Esophagus mucosa (tissue), 1 donor: ENCODE measurements around the gene MGAT5. TPM values are rescaled to one million over a fixed set of nuclear protein-coding genes. Genes with fewer than 3 reads are reported as not detected.

ENCODE experiments used
- ATAC-seq: fragments of 200-7000 bp; cut with Tn5 transposase; one replicate; pipeline ENCODE4 v1.9.1; 2020
- total RNA-seq: library from RNA; stranded (reverse); gene quantifications from one replicate; pipeline ENCODE4 v1.2.4, GENCODE V29; 2023
- donor health status: DM: yes; HTN: yes; CAD: no.

MGAT5 gene
- total RNA-seq, 1 donor from 2014 or later: 23.6 TPM

- no peak for ATAC-seq
These were observed 178.1 kb downstream of the MGAT5 start for GRCh38 chr2:134431838-134432434.

GRCh38 chr2:134432435-134432883, 178.6 kb downstream of the MGAT5 start:
- no peak for ATAC-seq

- no peak for ATAC-seq
These were observed 179.6 kb downstream of the MGAT5 start for GRCh38 chr2:134433469-134433868.

GRCh38 chr2:134433979-134434378, 180.1 kb downstream of the MGAT5 start:
- ATAC-seq: no peak

- no peak for ATAC-seq
These were observed 181.6 kb downstream of the MGAT5 start for GRCh38 chr2:134435505-134435904.

GRCh38 chr2:134435936-134436335, 182.1 kb downstream of the MGAT5 start:
- no peak for ATAC-seq

- peak; percentile 29 for ATAC-seq
These were observed 182.8 kb downstream of the MGAT5 start for GRCh38 chr2:134436706-134437105.

- no peak for ATAC-seq
These were observed 184.5 kb downstream of the MGAT5 start for GRCh38 chr2:134438371-134438770.

- no peak for ATAC-seq
These were observed 186.6 kb downstream of the MGAT5 start for GRCh38 chr2:134440336-134440909.

- no peak for ATAC-seq
These were observed 187.4 kb downstream of the MGAT5 start for GRCh38 chr2:134441153-134441863.

- ATAC-seq: no peak
These were observed 190.1 kb downstream of the MGAT5 start for GRCh38 chr2:134443814-134444480.

GRCh38 chr2:134445116-134445515, 191.2 kb downstream of the MGAT5 start:
- ATAC-seq: no peak

GRCh38 chr2:134445985-134446382, 192.1 kb downstream of the MGAT5 start:
- ATAC-seq: no peak

- ATAC-seq: no peak
These were observed 192.6 kb downstream of the MGAT5 start for GRCh38 chr2:134446383-134447017.

GRCh38 chr2:134447669-134448068, 193.8 kb downstream of the MGAT5 start:
- ATAC-seq: no peak

GRCh38 chr2:134448650-134449049, 194.8 kb downstream of the MGAT5 start:
- ATAC-seq: no peak

- no peak for ATAC-seq
These were observed 195.3 kb downstream of the MGAT5 start for GRCh38 chr2:134449157-134449556.

- ATAC-seq: no peak
These were observed 196.1 kb downstream of the MGAT5 start for GRCh38 chr2:134449751-134450513.

- ATAC-seq: no peak
These were observed 197.4 kb downstream of the MGAT5 start for GRCh38 chr2:134451347-134451630.

GRCh38 chr2:134452042-134452733, 198.3 kb downstream of the MGAT5 start:
- no peak for ATAC-seq

- no peak for ATAC-seq
These were observed 199.6 kb downstream of the MGAT5 start for GRCh38 chr2:134453476-134453875.

- no peak for ATAC-seq
These were observed 200.1 kb downstream of the MGAT5 start for GRCh38 chr2:134453973-134454372.
